Gastroesophageal sphincter (tissue), 4 donors: ENCODE results near the gene ALB. TPM values are rescaled to one million over a fixed set of nuclear protein-coding genes. Genes with fewer than 3 reads are reported as not detected.

Experiments used
- ATAC-seq: fragments of 150-250 bp; one replicate; pipeline ENCODE4 v1.9.1; 2016; ENCODE audit warnings: mild to moderate bottlenecking, moderate library complexity
- H3K27ac ChIP-seq, 4 donors: fragments of 200-600 bp; sonication (generic) in 3 of 4; 1 replicate in 3 of 4; 2 replicates in 1 of 4; pipeline ENCODE4 v1.5.1; 2016 to 2019
- H3K27me3 ChIP-seq: fragments of 200-600 bp; sonication (generic); one replicate; pipeline ENCODE4 v1.5.1; 2019
- H3K36me3 ChIP-seq, 2 donors: fragments of 200-600 bp; sonication (generic); one replicate each; pipeline ENCODE4 v1.5.1; 2019; ENCODE audit warnings: control low read depth in 1 of 2
- H3K4me1 ChIP-seq, 3 donors: fragments of 200-600 bp; sonication (generic); 1 replicate in 2 of 3; 2 replicates in 1 of 3; pipeline ENCODE4 v1.5.1; 2016 to 2019; ENCODE audit warnings: control low read depth in 2 of 3
- H3K4me3 ChIP-seq, 2 donors: fragments of 200-600 bp; sonication (generic); one replicate each; pipeline ENCODE4 v1.5.1; 2019; ENCODE audit warnings: mild to moderate bottlenecking in 1 of 2, moderate library complexity in 1 of 2
- H3K9me3 ChIP-seq, 3 donors: fragments of 200-600 bp; sonication (generic); one replicate each; pipeline ENCODE4 v1.5.1; 2017 to 2019; ENCODE audit warnings: control low read depth in 2 of 3
- CTCF ChIP-seq, 4 experiments: fragments of 200-600 bp in 2 of 4; fragments of 450-650 bp in 2 of 4; sonication (generic) in 1 of 4; IDR thresholded peaks; one replicate each; pipeline ENCODE4 v1.5.1; 2017 to 2019; ENCODE audit warnings: antibody characterized with exemption in 4 of 4, mild to moderate bottlenecking in 2 of 4, moderate library complexity in 2 of 4
- EP300 ChIP-seq: sonication (generic); formaldehyde crosslinking; IDR thresholded peaks from one replicate; pipeline ENCODE4 v1.6.1; 2017; ENCODE audit warnings: antibody characterized with exemption, mild to moderate bottlenecking
- POLR2A ChIP-seq, 2 donors: fragments of 450-650 bp; IDR thresholded peaks; one replicate each; pipeline ENCODE4 v1.6.1; 2017; ENCODE audit warnings: antibody characterized with exemption in 2 of 2, mild to moderate bottlenecking in 2 of 2, moderate library complexity in 1 of 2
- POLR2AphosphoS5 ChIP-seq: sonication (generic); formaldehyde crosslinking; IDR thresholded peaks from one replicate; pipeline ENCODE4 v1.6.1; 2017; ENCODE audit warnings: antibody characterized with exemption
- WGBS, 2 donors: methylation state at CpG; one replicate each; pipeline ENCODE4 v1.1.5; 2018; ENCODE audit warnings: low coverage in 1 of 2; 5-methylcytosine and 5-hydroxymethylcytosine counted together
- total RNA-seq, 4 donors: library from RNA; depleted of rRNA; stranded (reverse); fragments of >200 nt; gene quantifications; one replicate each; pipeline ENCODE4 v1.1.0, GENCODE V29; 2016

The ALB gene
- total RNA-seq, 4 donors from 2014 or later = 0.27 to 0.47 (median 0.40) TPM; not detected in 1

- no peaks in the 10 kb centered on the region for H3K4me1 ChIP-seq
- H3K27ac ChIP-seq = no peak overlapping the region
- no peak for TF ChIP-seq POLR2A (IDR thresholded peaks at IDR 0.05)
- no peak for TF ChIP-seq EP300
- no peak for TF ChIP-seq POLR2AphosphoS5
- TF ChIP-seq CTCF (IDR thresholded peaks at IDR 0.05) = no peak
- no peaks in the 10 kb centered on the region for H3K36me3 ChIP-seq
- H3K27me3 ChIP-seq = no peaks in the 10 kb centered on the region
- H3K9me3 ChIP-seq = no peaks in the 10 kb centered on the region
- H3K4me3 ChIP-seq = no peak overlapping the region
- no peak for ATAC-seq
- WGBS, 2 donors = 64 to 96% methylated on average over 3 to 4 of the region's 4 CpGs
Observed at GRCh38 chr4:73448448-73449203, 44.5 kb downstream of the ALB start.

GRCh38 chr4:73450398-73451004, 46.4 kb downstream of the ALB start:
- H3K9me3 ChIP-seq = no peaks in the 10 kb centered on the region
- H3K4me3 ChIP-seq = no peak overlapping the region
- H3K27me3 ChIP-seq = no peaks in the 10 kb centered on the region
- H3K36me3 ChIP-seq = no peaks in the 10 kb centered on the region
- ATAC-seq = peak; percentile 43
- no peak for TF ChIP-seq CTCF (IDR thresholded peaks at IDR 0.05)
- TF ChIP-seq POLR2A (IDR thresholded peaks at IDR 0.05) = no peak
- no peak for TF ChIP-seq POLR2AphosphoS5
- TF ChIP-seq EP300 = no peak
- no peaks in the 10 kb centered on the region for H3K4me1 ChIP-seq
- WGBS, 2 donors = 27 to 49% methylated on average over 7 of the region's 9 CpGs
- H3K27ac ChIP-seq = no peak overlapping the region

DNA sequence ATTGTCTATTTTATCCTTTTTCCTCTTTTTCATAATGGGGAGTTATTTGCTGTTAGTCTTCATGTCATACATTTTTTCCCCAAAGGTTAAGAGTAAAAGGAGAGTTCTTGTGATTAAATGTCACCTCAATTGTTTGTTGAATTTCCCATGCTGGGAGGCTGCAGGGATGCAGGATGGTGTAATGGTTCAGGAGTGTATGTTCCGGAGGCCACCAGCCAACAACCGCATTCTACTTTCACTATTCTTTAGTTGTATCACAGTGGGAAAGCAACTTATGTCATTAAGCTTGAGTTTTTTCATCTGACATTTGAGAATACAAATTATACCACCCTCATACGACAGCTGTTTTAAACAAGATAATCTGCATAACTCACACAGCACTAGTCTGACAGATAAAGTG, 47.3 kb downstream of the ALB start:
- 38 to 40% methylated on average over 3 of the region's 3 CpGs for WGBS, 2 donors
- H3K9me3 ChIP-seq = no peaks in the 10 kb centered on the region
- no peak for TF ChIP-seq EP300
- no peak for ATAC-seq
- no peak overlapping the region for H3K27ac ChIP-seq
- no peaks in the 10 kb centered on the region for H3K36me3 ChIP-seq
- H3K4me3 ChIP-seq = no peak overlapping the region
- H3K27me3 ChIP-seq = no peaks in the 10 kb centered on the region
- no peaks in the 10 kb centered on the region for H3K4me1 ChIP-seq

- no peak for ATAC-seq
- H3K36me3 ChIP-seq = no peaks in the 10 kb centered on the region
- WGBS, 2 donors = 71 to 79% methylated on average over 3 to 4 of the region's 4 CpGs
Observed at GRCh38 chr4:73451981-73452747, 48.1 kb downstream of the ALB start.

More at GRCh38 chr4:73451981-73452747, 48.1 kb downstream of the ALB start:
- Histone ChIP-seq H3K27ac (no peak overlapping the region), H3K9me3 (no peaks in the 10 kb centered on the region), H3K27me3 (no peaks in the 10 kb centered on the region), H3K4me3 (no peak overlapping the region), H3K4me1 (no peaks in the 10 kb centered on the region)
- TF ChIP-seq POLR2A (IDR thresholded peaks at IDR 0.05) = no peak
- no peak for TF ChIP-seq EP300
- TF ChIP-seq CTCF (IDR thresholded peaks at IDR 0.05) = no peak
- no peak for TF ChIP-seq POLR2AphosphoS5
